Liver (tissue), 9 donors: ENCODE measurements around the gene MAN2B2. TPM values are rescaled to one million over a fixed set of nuclear protein-coding genes. Genes with fewer than 3 reads are reported as not detected.

Experiments
- DNase-seq: peaks from one replicate; pipeline ENCODE4 v3.0.0-alpha.2; 2017; ENCODE audit warnings: low spot score
- H3K27ac ChIP-seq, 2 donors: one replicate each; pipeline ENCODE4 v1.7.0; 2013; ENCODE audit warnings: inconsistent platforms in 2 of 2, low read length in 2 of 2, control low read depth in 1 of 2, low read depth in 1 of 2, mild to moderate bottlenecking in 1 of 2
- H3K27me3 ChIP-seq, 4 donors: one replicate each; pipeline versions ENCODE4 v1.6.1 to v1.7.0; 2013; ENCODE audit warnings: low read length in 3 of 4, inconsistent platforms in 1 of 4, mild to moderate bottlenecking in 1 of 4, moderate library complexity in 1 of 4; ENCODE audit not compliant: control insufficient read depth in 4 of 4, insufficient read depth in 4 of 4
- H3K36me3 ChIP-seq, 4 donors: one replicate each; pipeline versions ENCODE4 v1.6.1 to v1.7.0; 2013; ENCODE audit warnings: low read length in 3 of 4, mild to moderate bottlenecking in 3 of 4, low read depth in 1 of 4, moderate library complexity in 1 of 4; ENCODE audit not compliant: control insufficient read depth in 4 of 4, insufficient read depth in 3 of 4
- H3K4me1 ChIP-seq, 4 donors: one replicate each; pipeline versions ENCODE4 v1.6.1 to v1.7.0; 2013; ENCODE audit warnings: low read length in 3 of 4, mild to moderate bottlenecking in 3 of 4, moderate library complexity in 1 of 4; ENCODE audit not compliant: control insufficient read depth in 4 of 4, insufficient read depth in 4 of 4
- H3K4me3 ChIP-seq, 3 donors: one replicate each; pipeline versions ENCODE4 v1.6.1 to v1.7.0; 2013; ENCODE audit warnings: low read length in 3 of 3, control low read depth in 1 of 3, low read depth in 1 of 3, mild to moderate bottlenecking in 1 of 3
- H3K9ac ChIP-seq, 2 donors: one replicate each; pipeline ENCODE4 v1.7.0; 2013; ENCODE audit warnings: low read length in 2 of 2, mild to moderate bottlenecking in 2 of 2, moderate library complexity in 2 of 2, control low read depth in 1 of 2, low read depth in 1 of 2
- H3K9me3 ChIP-seq, 4 donors: one replicate each; pipeline versions ENCODE4 v1.6.1 to v1.7.0; 2013; ENCODE audit warnings: low read length in 3 of 4; ENCODE audit not compliant: control insufficient read depth in 4 of 4
- FOXA1 ChIP-seq: IDR thresholded peaks from 2 replicates; pipeline ENCODE4 v1.6.1; 2016; ENCODE audit warnings: antibody characterized with exemption
- JUND ChIP-seq, 2 donors: IDR thresholded peaks; 2 replicates each; pipeline ENCODE4 v1.6.1; 2016; ENCODE audit warnings: antibody characterized with exemption in 2 of 2
- MAX ChIP-seq: IDR thresholded peaks from 2 replicates; pipeline ENCODE4 v1.6.1; 2016; ENCODE audit warnings: antibody characterized with exemption
- SP1 ChIP-seq: IDR thresholded peaks from 2 replicates; pipeline ENCODE4 v1.6.1; 2018; ENCODE audit warnings: antibody characterized with exemption, mild to moderate bottlenecking
- ZBTB33 ChIP-seq: IDR thresholded peaks from 2 replicates; pipeline ENCODE4 v1.6.1; 2016; ENCODE audit warnings: antibody characterized with exemption
- WGBS: extraction: QIAGEN DNeasy Blood & Tissue Kit; methylation state at CpG from one replicate; pipeline ENCODE4 v1.1.7; 2013; 5-methylcytosine and 5-hydroxymethylcytosine counted together
- polyA plus RNA-seq, 2 donors: library from polyadenylated mRNA; stranded (reverse) in 1 of 2; unstranded in 1 of 2; fragments of 200-250 nt in 1 of 2; fragments of >200 nt in 1 of 2; fragmentation: Nextera tagmentation in 1 of 2; extraction: Ambion mirVana in 1 of 2; gene quantifications; one replicate each; pipeline versions ENCODE4 v1.2.1 to v1.2.3, GENCODE V29; 2013 to 2015
- total RNA-seq, 2 donors: library from RNA; depleted of rRNA; stranded (reverse); fragments of >200 nt; gene quantifications; one replicate each; pipeline ENCODE4 v1.2.3, GENCODE V29; 2014
- TF ChIP-seq, protein P1 (sequence below): IDR thresholded peaks from 2 replicates; pipeline ENCODE4 v1.6.1; 2016; ENCODE audit warnings: antibody characterized with exemption, mild to moderate bottlenecking
- donor health status: healthy.
- donor health status: healthy.
- donor health status: healthy.
- donor health status: healthy.
- donor health status: healthy.

Gene MAN2B2
- total and polyA plus RNA-seq, 4 donors = 14.7 to 29.7 (median 22.5) TPM

DNA sequence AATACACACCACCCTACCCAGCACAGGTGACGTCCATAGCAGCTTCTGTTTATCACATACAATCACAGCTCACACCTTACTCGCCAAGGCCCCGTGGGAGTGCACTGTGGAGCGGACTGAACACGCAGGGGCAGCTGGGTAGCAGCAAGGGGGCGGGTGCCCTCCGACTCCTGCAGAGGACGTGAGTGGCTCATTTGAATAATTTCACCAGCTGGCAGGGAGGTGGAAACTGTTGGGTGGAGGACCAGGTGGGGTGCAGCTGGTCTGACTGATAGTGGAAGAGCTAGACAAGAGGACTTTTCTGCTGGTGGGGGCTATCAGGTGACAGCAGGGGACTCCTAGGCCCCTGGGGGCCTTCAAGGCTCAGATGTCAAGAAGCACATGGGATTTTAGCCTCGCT, 16.3 kb downstream of the MAN2B2 start:
- H3K36me3 ChIP-seq = peaks cover 3 to 19% (median 4%) of the 10 kb centered on the region in 4 donors
- H3K27me3 ChIP-seq = no peaks in the 10 kb centered on the region
- H3K9me3 ChIP-seq = no peaks in the 10 kb centered on the region
- 87% methylated on average over 9 of the region's 9 CpGs for WGBS
- no peak for DNase-seq
- no peak overlapping the region for H3K9ac ChIP-seq
- H3K27ac ChIP-seq = no peak overlapping the region
- no peak overlapping the region for H3K4me3 ChIP-seq
- H3K4me1 ChIP-seq = peaks cover 0 to 3% (median 0%) of the 10 kb centered on the region in 4 donors
- TF ChIP-seq FOXA1 (no peak), MAX (no peak), SP1 (no peak)

DNA sequence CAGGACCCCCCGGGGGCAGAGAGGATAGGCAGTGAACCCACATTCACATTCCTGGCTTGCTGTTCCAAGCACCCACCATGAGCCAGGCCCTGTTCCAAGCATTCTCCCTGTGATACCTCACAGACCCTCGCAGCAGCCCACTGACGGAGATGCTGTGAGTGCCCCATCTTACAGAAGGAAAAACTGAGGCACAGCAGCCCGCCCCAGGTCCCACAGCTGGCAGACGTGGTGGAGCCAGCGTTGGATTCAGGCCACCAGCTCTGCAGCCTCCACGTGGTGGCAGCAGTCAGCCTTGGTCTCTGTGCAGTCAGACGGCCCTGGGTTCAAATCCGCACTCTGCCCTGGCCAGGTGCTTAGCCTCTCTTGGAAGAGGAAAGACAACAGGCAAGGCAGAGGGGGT, 16.8 kb downstream of the MAN2B2 start:
- Histone ChIP-seq H3K27ac (no peak overlapping the region), H3K4me3 (no peak overlapping the region), H3K36me3 (peaks cover 3 to 19% (median 4%) of the 10 kb centered on the region in 4 donors), H3K4me1 (no peaks in the 10 kb centered on the region), H3K27me3 (no peaks in the 10 kb centered on the region), H3K9ac (no peak overlapping the region), H3K9me3 (no peaks in the 10 kb centered on the region)
- WGBS = 90% methylated on average over 9 of the region's 9 CpGs
- no peak for DNase-seq
- no peak for TF ChIP-seq ZBTB33
- TF ChIP-seq, protein P1, sequence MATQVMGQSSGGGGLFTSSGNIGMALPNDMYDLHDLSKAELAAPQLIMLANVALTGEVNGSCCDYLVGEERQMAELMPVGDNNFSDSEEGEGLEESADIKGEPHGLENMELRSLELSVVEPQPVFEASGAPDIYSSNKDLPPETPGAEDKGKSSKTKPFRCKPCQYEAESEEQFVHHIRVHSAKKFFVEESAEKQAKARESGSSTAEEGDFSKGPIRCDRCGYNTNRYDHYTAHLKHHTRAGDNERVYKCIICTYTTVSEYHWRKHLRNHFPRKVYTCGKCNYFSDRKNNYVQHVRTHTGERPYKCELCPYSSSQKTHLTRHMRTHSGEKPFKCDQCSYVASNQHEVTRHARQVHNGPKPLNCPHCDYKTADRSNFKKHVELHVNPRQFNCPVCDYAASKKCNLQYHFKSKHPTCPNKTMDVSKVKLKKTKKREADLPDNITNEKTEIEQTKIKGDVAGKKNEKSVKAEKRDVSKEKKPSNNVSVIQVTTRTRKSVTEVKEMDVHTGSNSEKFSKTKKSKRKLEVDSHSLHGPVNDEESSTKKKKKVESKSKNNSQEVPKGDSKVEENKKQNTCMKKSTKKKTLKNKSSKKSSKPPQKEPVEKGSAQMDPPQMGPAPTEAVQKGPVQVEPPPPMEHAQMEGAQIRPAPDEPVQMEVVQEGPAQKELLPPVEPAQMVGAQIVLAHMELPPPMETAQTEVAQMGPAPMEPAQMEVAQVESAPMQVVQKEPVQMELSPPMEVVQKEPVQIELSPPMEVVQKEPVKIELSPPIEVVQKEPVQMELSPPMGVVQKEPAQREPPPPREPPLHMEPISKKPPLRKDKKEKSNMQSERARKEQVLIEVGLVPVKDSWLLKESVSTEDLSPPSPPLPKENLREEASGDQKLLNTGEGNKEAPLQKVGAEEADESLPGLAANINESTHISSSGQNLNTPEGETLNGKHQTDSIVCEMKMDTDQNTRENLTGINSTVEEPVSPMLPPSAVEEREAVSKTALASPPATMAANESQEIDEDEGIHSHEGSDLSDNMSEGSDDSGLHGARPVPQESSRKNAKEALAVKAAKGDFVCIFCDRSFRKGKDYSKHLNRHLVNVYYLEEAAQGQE = no peak

- no peak for DNase-seq
- Histone ChIP-seq H3K4me3 (no peak overlapping the region), H3K36me3 (peaks cover 1 to 27% (median 4%) of the 10 kb centered on the region in 4 donors), H3K27ac (no peak overlapping the region), H3K27me3 (no peaks in the 10 kb centered on the region), H3K4me1 (no peaks in the 10 kb centered on the region), H3K9me3 (no peaks in the 10 kb centered on the region), H3K9ac (no peak overlapping the region)
- TF ChIP-seq JUND (IDR thresholded peaks at IDR 0.05) = no peak
- 97% methylated on average over 16 of the region's 16 CpGs for WGBS
Observed at GRCh38 chr4:6592804-6593563, 18.0 kb downstream of the MAN2B2 start.
